H1 (cell line): ENCODE data around the gene PTPRD. TPM values are rescaled to one million over a fixed set of nuclear protein-coding genes. Genes with fewer than 3 reads are reported as not detected.

Experiments
- CTCF ChIA-PET: fragments of 300-600 bp; sonication (Branson Sonifier 250); formaldehyde crosslinking; loops from one replicate; lab custom pipeline; 2021; ENCODE audit not compliant: partially characterized antibody; lab: Charles Lee
- POLR2A ChIA-PET: fragments of 300-600 bp; sonication (Branson Sonifier 250); formaldehyde crosslinking; loops from one replicate; lab custom pipeline; 2021; ENCODE audit warnings: inconsistent platforms; ENCODE audit not compliant: partially characterized antibody; lab: Charles Lee
- DNase-seq, 2 experiments: peaks; one replicate each; pipeline versions ENCODE4 v3.0.0 to v3.0.0-alpha.2; 2010 to 2022; ENCODE audit warnings: low spot score in 2 of 2, low read depth in 1 of 2, mixed read lengths in 1 of 2
- FAIRE-seq: peaks from 2 replicates; lab custom pipeline; 2011; peaks lifted over from hg19 to GRCh38; lab: Jason Lieb, UNC
- H2AFZ ChIP-seq: 2 replicates; pipeline ENCODE4 v1.8.1; 2012; ENCODE audit warnings: low read length, inconsistent platforms
- H2AK5ac ChIP-seq: 2 replicates; pipeline ENCODE4 v1.6.1; 2013; ENCODE audit warnings: low read depth, low read length
- H2BK120ac ChIP-seq: replicated peaks from 2 replicates; pipeline ENCODE3; 2013; ENCODE audit warnings: low read depth, low read length, inconsistent platforms
- H2BK12ac ChIP-seq: 2 replicates; pipeline ENCODE4 v1.6.1; 2013; ENCODE audit warnings: low read depth, low read length
- H2BK15ac ChIP-seq: 2 replicates; pipeline ENCODE4 v1.6.1; 2013; ENCODE audit warnings: low read length
- H2BK20ac ChIP-seq: 2 replicates; pipeline ENCODE4 v1.6.1; 2013; ENCODE audit warnings: low read length
- H2BK5ac ChIP-seq: 2 replicates; pipeline ENCODE4 v1.6.1; 2013; ENCODE audit warnings: low read depth, low read length
- H3K14ac ChIP-seq: 2 replicates; pipeline ENCODE4 v1.6.1; 2013; ENCODE audit warnings: inconsistent platforms; ENCODE audit not compliant: insufficient read length
- H3K18ac ChIP-seq: 2 replicates; pipeline ENCODE4 v1.6.1; 2013; ENCODE audit warnings: low read length; ENCODE audit errors: extremely low read depth
- H3K23ac ChIP-seq: 2 replicates; pipeline ENCODE4 v1.6.1; 2013; ENCODE audit warnings: inconsistent platforms; ENCODE audit not compliant: insufficient read length
- H3K23me2 ChIP-seq: 2 replicates; pipeline ENCODE4 v1.6.1; 2013; ENCODE audit warnings: low read depth, low read length
- H3K27ac ChIP-seq: 2 replicates; pipeline ENCODE4 v1.6.1; 2011; ENCODE audit warnings: low read depth, low read length, inconsistent platforms
- H3K27me3 ChIP-seq, 4 experiments: replicated peaks in 1 of 4; 1 replicate in 1 of 4; 2 replicates in 3 of 4; pipeline versions ENCODE4 v1.6.1 to v1.8.1; 2011 to 2013; ENCODE audit warnings: low read length in 3 of 4, mild to moderate bottlenecking in 3 of 4, inconsistent platforms in 2 of 4, mixed read lengths in 2 of 4, moderate library complexity in 1 of 4; ENCODE audit not compliant: control insufficient read depth in 3 of 4, insufficient read depth in 3 of 4; ENCODE audit errors: extremely low read depth in 1 of 4
- H3K36me3 ChIP-seq, 4 experiments: 2 replicates each; pipeline versions ENCODE4 v1.6.1 to v1.8.1; 2011 to 2013; ENCODE audit warnings: mild to moderate bottlenecking in 4 of 4, low read length in 3 of 4, moderate library complexity in 2 of 4, control low read depth in 1 of 4, inconsistent platforms in 1 of 4; ENCODE audit not compliant: insufficient read depth in 4 of 4, control insufficient read depth in 2 of 4
- H3K4ac ChIP-seq: replicated peaks from 2 replicates; pipeline ENCODE3; 2013; ENCODE audit warnings: low read length, low read depth, mixed read lengths, inconsistent platforms; ENCODE audit not compliant: insufficient read length
- H3K4me1 ChIP-seq, 4 experiments: replicated peaks in 1 of 4; 1 replicate in 1 of 4; 2 replicates in 3 of 4; pipeline versions ENCODE4 v1.6.1 to v1.8.1; 2011 to 2013; ENCODE audit warnings: low read length in 3 of 4, inconsistent platforms in 2 of 4, mixed read lengths in 1 of 4; ENCODE audit not compliant: insufficient read depth in 4 of 4, control insufficient read depth in 3 of 4
- H3K4me2 ChIP-seq, 2 experiments: 2 replicates each; pipeline versions ENCODE4 v1.6.1 to v1.8.1; 2011 to 2013; ENCODE audit warnings: low read depth in 2 of 2, low read length in 2 of 2, control low read depth in 1 of 2, inconsistent platforms in 1 of 2, mild to moderate bottlenecking in 1 of 2; ENCODE audit not compliant: insufficient read depth in 1 of 2
- H3K4me3 ChIP-seq, 4 experiments: fragments of 200-600, 300-600 bp in 1 of 4; sonication (generic), shearing (Covaris generic), sonication (Bioruptor Twin) in 1 of 4; 2 replicates each; pipeline versions ENCODE4 v1.5.1 to v1.8.1; 2011 to 2016; ENCODE audit warnings: low read length in 4 of 4, low read depth in 3 of 4, control low read depth in 2 of 4, inconsistent platforms in 2 of 4, mild to moderate bottlenecking in 2 of 4, mixed read lengths in 1 of 4, moderate library complexity in 1 of 4; ENCODE audit not compliant: insufficient read depth in 2 of 4; ENCODE audit errors: extremely low read depth in 1 of 4
- H3K56ac ChIP-seq: replicated peaks from 2 replicates; pipeline ENCODE3; 2013; ENCODE audit warnings: low read depth, mild to moderate bottlenecking, mixed read lengths, low read length, inconsistent platforms; ENCODE audit not compliant: insufficient read length
- H3K79me1 ChIP-seq: 2 replicates; pipeline ENCODE4 v1.6.1; 2013; ENCODE audit warnings: low read depth, low read length, control low read depth
- H3K79me2 ChIP-seq, 2 experiments: 2 replicates each; pipeline versions ENCODE4 v1.6.1 to v1.8.1; 2012 to 2013; ENCODE audit warnings: low read length in 2 of 2, mild to moderate bottlenecking in 2 of 2, inconsistent platforms in 1 of 2; ENCODE audit not compliant: insufficient read depth in 2 of 2, control insufficient read depth in 1 of 2
- H3K9ac ChIP-seq, 4 experiments: replicated peaks in 1 of 4; 1 replicate in 1 of 4; 2 replicates in 3 of 4; pipeline versions ENCODE4 v1.6.1 to v1.8.1; 2011 to 2013; ENCODE audit warnings: low read depth in 3 of 4, low read length in 3 of 4, control low read depth in 2 of 4, mild to moderate bottlenecking in 2 of 4, moderate library complexity in 2 of 4, inconsistent platforms in 1 of 4; ENCODE audit errors: extremely low read depth in 1 of 4
- H3K9me3 ChIP-seq, 2 experiments: 2 replicates each; pipeline versions ENCODE4 v1.6.1 to v1.8.1; 2012 to 2013; ENCODE audit warnings: mild to moderate bottlenecking in 2 of 2, moderate library complexity in 2 of 2, control low read depth in 1 of 2, inconsistent platforms in 1 of 2, low read depth in 1 of 2, low read length in 1 of 2, mixed read lengths in 1 of 2; ENCODE audit not compliant: insufficient read depth in 2 of 2
- H4K20me1 ChIP-seq, 2 experiments: replicated peaks in 1 of 2; 2 replicates each; pipeline versions ENCODE3 to v1.8.1; 2011 to 2013; ENCODE audit warnings: inconsistent platforms in 2 of 2, low read length in 2 of 2, mild to moderate bottlenecking in 1 of 2; ENCODE audit not compliant: insufficient read depth in 2 of 2, control insufficient read depth in 1 of 2
- H4K5ac ChIP-seq: 2 replicates; pipeline ENCODE4 v1.6.1; 2013; ENCODE audit warnings: low read length, low read depth, mixed read lengths, inconsistent platforms; ENCODE audit not compliant: insufficient read length
- H4K8ac ChIP-seq: 2 replicates; pipeline ENCODE4 v1.8.0; 2013; ENCODE audit warnings: mild to moderate bottlenecking, moderate library complexity, low read length, inconsistent platforms; ENCODE audit not compliant: insufficient read depth; ENCODE audit errors: extremely low read depth
- H4K91ac ChIP-seq: replicated peaks from 2 replicates; pipeline ENCODE3; 2013; ENCODE audit warnings: low read length, mixed read lengths, inconsistent platforms; ENCODE audit not compliant: insufficient read length
- HDAC2 ChIP-seq, 2 experiments: fragments of 300-600 bp in 1 of 2; sonication (generic) in 1 of 2; IDR thresholded peaks; 2 replicates each; pipeline ENCODE4 v1.6.1; 2011 to 2012; ENCODE audit warnings: low read depth in 2 of 2, low read length in 2 of 2, mild to moderate bottlenecking in 2 of 2, moderate library complexity in 2 of 2, borderline replicate concordance in 1 of 2, inconsistent platforms in 1 of 2
- SP4 ChIP-seq: IDR thresholded peaks from 2 replicates; pipeline ENCODE4 v1.6.1; 2012; ENCODE audit warnings: low read length, inconsistent platforms
- SRF ChIP-seq: IDR thresholded peaks from 2 replicates; pipeline ENCODE4 v1.6.1; 2011; ENCODE audit warnings: mild to moderate bottlenecking, low read depth, low read length, moderate library complexity
- WGBS, 2 experiments: shearing (Covaris generic) in 1 of 2; methylation state at CpG; one replicate each; pipeline versions ENCODE4 v1.1.6 to v1.1.7; 2013 to 2015; ENCODE audit warnings: low lambda C conversion rate in 2 of 2, mixed read lengths in 2 of 2, inconsistent platforms in 1 of 2, low coverage in 1 of 2, missing lambda C conversion rate in 1 of 2; ENCODE audit not compliant: insufficient replicate concordance in 2 of 2, insufficient coverage in 1 of 2, insufficient read length in 1 of 2; ENCODE audit errors: extremely low coverage in 1 of 2, missing lambda C conversion rate in 1 of 2; 5-methylcytosine and 5-hydroxymethylcytosine counted together
- polyA plus RNA-seq, 7 experiments: library from polyadenylated mRNA; depleted of rRNA in 3 of 7; stranded (reverse) in 5 of 7; unstranded in 2 of 7; fragments of >200 nt in 5 of 7; fragments of 200-250 nt in 2 of 7; gene quantifications; 1 replicate in 5 of 7; 2 replicates in 1 of 7; 4 replicates in 1 of 7; pipeline versions ENCODE4 v1.2.1 to v1.2.3, GENCODE V29; 2011 to 2013; ENCODE audit warnings: missing spikeins in 2 of 7, mixed read lengths in 2 of 7
- total RNA-seq: library from RNA; stranded (reverse); fragmentation: NEBNext Ultra II Directional; extraction: Animal tissue kit (Norgen Biotek cat#: 25700); gene quantifications from 2 replicates; pipeline ENCODE4 v1.2.1, GENCODE V29; 2021

Gene PTPRD
- total and polyA plus RNA-seq, 2 of the 8 experiments (the other 6 are each of a cell fraction or from before 2014, with no cell fraction given): 17.2 to 77.0 TPM

DNA sequence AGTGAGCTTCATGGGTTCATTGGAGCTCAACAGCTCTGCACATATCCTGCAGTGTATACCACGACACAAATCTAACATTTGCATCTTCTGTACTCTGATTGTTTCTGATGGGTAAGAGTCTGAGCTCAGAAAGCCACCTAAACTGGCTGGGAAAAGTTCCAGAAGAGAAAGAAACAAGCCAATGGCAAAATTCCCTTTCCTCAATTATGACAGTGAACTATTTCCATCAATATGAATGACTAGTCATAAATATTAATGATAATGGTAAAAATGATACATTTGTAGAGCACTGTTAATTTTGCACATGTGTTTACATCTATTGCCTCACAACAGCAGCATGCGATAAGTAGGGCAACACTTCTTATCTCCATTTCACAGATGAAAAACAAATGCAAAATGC is 1711.7 kb downstream of the PTPRD start:
- H4K8ac ChIP-seq: no peak overlapping the region
- no peak overlapping the region for H3K4me2 ChIP-seq
- H2BK5ac ChIP-seq: no peak overlapping the region
- no peak overlapping the region for H3K56ac ChIP-seq
- no peak overlapping the region for H2BK12ac ChIP-seq
- H2BK20ac ChIP-seq: no peak overlapping the region
- no peaks in the 10 kb centered on the region for H3K23me2 ChIP-seq
- H3K14ac ChIP-seq: no peak overlapping the region
- no peak for FAIRE-seq
- H3K4me1 ChIP-seq: no peaks in the 10 kb centered on the region
- H2AFZ ChIP-seq: no peak overlapping the region
- H2AK5ac ChIP-seq: no peak overlapping the region
- H3K79me1 ChIP-seq: no peaks in the 10 kb centered on the region
- no peak overlapping the region for H3K4me3 ChIP-seq
- H3K27ac ChIP-seq: no peak overlapping the region
- CTCF ChIA-PET: no interaction called here
- no peak overlapping the region for H3K18ac ChIP-seq
- no peak overlapping the region for H3K9ac ChIP-seq
- H3K27me3 ChIP-seq: no peaks in the 10 kb centered on the region
- no peak overlapping the region for H4K91ac ChIP-seq
- H3K9me3 ChIP-seq: no peaks in the 10 kb centered on the region
- H2BK15ac ChIP-seq: no peak overlapping the region
- H4K5ac ChIP-seq: no peak overlapping the region
- 90% methylated on average over 2 of the region's 2 CpGs; no CpG with 5 or more reads in 1 of the 2 experiments for WGBS, 2 experiments
- no peak overlapping the region for H3K23ac ChIP-seq
- H3K36me3 ChIP-seq: no peaks in the 10 kb centered on the region
- H4K20me1 ChIP-seq: no peaks in the 10 kb centered on the region
- no peaks in the 10 kb centered on the region for H3K79me2 ChIP-seq
- no peak overlapping the region for H3K4ac ChIP-seq
- TF ChIP-seq SP4: no peak
- no peak for TF ChIP-seq SRF
- TF ChIP-seq HDAC2 (IDR thresholded peaks at IDR 0.05; ENCODE audit: borderline replicate concordance in 1 of 2, low read depth in 2 of 2, low read length in 2 of 2): no peak
- TF ChIP-seq, all 59 proteins: peak for 0
- POLR2A ChIA-PET: no interaction called here
- DNase-seq: no peak
- no peak overlapping the region for H2BK120ac ChIP-seq
